Transverse colon (tissue), 4 donors: ENCODE measurements around the gene SVIL.
A peak's percentile ranks its signal among the peaks of the same experiment; 100 is the strongest.

Experiments
- POLR2AphosphoS5 ChIP-seq, 3 donors: sonication (generic); formaldehyde crosslinking; IDR thresholded peaks; one replicate each; pipeline ENCODE4 v1.6.1; 2016; ENCODE audit warnings: antibody characterized with exemption in 3 of 3
- TF ChIP-seq, protein P1 (sequence below), 5 experiments: fragments of 200-600 bp in 3 of 5; fragments of 450-650 bp in 2 of 5; sonication (generic) in 3 of 5; IDR thresholded peaks; 1 replicate in 2 of 5; 2 replicates in 3 of 5; pipeline ENCODE4 v1.5.1; 2016 to 2017; ENCODE audit warnings: antibody characterized with exemption in 5 of 5, inconsistent platforms in 3 of 5, mild to moderate bottlenecking in 2 of 5, moderate library complexity in 1 of 5

DNA sequence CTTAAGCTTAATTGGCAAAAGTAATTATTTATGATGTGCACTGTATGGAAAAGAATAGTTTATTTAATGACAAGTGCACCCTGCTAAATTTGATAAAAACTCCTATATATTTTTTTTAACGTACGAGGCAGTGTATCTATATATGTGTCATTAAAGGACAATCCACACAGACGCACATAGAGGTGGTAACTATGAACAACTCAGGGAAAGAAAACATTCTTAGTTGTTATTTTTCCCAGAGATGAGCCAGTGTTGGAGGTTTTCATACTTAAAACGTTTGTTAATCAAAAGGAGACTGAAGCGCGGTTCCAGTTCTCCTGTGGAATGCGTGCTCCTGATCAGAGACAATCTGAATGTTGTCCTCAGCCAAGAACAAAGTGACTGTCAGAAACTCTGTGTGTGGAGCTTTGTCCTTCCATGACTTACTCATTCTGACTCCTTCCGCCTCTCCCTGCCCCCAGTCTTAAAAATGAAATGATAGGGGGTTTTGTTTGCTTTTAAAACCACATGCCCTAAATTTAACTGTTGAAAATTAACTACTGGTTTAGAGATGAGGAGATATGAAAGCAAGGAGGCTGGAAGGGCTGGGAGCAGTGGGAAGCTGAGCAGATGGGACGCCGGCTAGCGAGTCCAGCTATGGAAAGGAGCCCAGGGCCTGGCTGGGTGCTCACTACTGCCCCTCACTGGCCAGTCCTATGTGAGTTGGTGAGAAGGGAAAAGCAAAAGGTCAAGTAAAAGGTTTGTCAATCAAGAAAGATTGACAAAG, 99.6 kb downstream of the SVIL start:
- peak in 1 of 3 donors; percentile 13 for TF ChIP-seq POLR2AphosphoS5 (IDR thresholded peaks at IDR 0.05)
- TF ChIP-seq, protein P1, sequence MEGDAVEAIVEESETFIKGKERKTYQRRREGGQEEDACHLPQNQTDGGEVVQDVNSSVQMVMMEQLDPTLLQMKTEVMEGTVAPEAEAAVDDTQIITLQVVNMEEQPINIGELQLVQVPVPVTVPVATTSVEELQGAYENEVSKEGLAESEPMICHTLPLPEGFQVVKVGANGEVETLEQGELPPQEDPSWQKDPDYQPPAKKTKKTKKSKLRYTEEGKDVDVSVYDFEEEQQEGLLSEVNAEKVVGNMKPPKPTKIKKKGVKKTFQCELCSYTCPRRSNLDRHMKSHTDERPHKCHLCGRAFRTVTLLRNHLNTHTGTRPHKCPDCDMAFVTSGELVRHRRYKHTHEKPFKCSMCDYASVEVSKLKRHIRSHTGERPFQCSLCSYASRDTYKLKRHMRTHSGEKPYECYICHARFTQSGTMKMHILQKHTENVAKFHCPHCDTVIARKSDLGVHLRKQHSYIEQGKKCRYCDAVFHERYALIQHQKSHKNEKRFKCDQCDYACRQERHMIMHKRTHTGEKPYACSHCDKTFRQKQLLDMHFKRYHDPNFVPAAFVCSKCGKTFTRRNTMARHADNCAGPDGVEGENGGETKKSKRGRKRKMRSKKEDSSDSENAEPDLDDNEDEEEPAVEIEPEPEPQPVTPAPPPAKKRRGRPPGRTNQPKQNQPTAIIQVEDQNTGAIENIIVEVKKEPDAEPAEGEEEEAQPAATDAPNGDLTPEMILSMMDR (IDR thresholded peaks at IDR 0.05), result peak; percentile 55 to 76 (median 66)
